PC-3 (cell line): ENCODE results near the gene RASL10B. TPM values are rescaled to one million over a fixed set of nuclear protein-coding genes. Genes with fewer than 3 reads are reported as not detected.

ENCODE experiments used
- ATAC-seq: fragments of 200-7000 bp; cut with Tn5 transposase; 2 replicates; pipeline ENCODE4 v1.9.1; 2020; ENCODE audit warnings: mild to moderate bottlenecking, moderate library complexity
- Bru-seq: library from RNA; stranded (reverse); fragments of 400-500 nt; gene quantifications from one replicate; lab custom pipeline; 2021; lab: Mats Ljungman, UMichigan
- BruChase-seq, 2 experiments: library from RNA; stranded (reverse); fragments of 400-500 nt; gene quantifications; one replicate each; lab custom pipeline; 2021; lab: Mats Ljungman, UMichigan
- BruUV-seq: library from RNA; stranded (reverse); fragments of 400-500 nt; replicated peaks from 2 replicates; lab custom pipeline; 2021; lab: Mats Ljungman, UMichigan
- CTCF ChIA-PET: fragments of 300-600 bp; sonication (Branson Sonifier 250); formaldehyde crosslinking; loops from one replicate; lab custom pipeline; 2022; ENCODE audit warnings: antibody characterized with exemption; lab: Charles Lee
- POLR2A ChIA-PET: fragments of 300-600 bp; sonication (Branson Sonifier 250); formaldehyde crosslinking; loops from one replicate; lab custom pipeline; 2022; ENCODE audit warnings: antibody characterized with exemption; ENCODE audit not compliant: unreplicated experiment; lab: Charles Lee
- DNase-seq: peaks from one replicate; pipeline ENCODE4 v3.0.0-alpha.2; 2015
- H2AFZ ChIP-seq: fragments of 300-600 bp; sonication (generic); 2 replicates; pipeline ENCODE4 v1.6.0; 2016; ENCODE audit warnings: antibody characterized with exemption, low read length
- H3F3A ChIP-seq: fragments of 300-600 bp; sonication (generic); one replicate; pipeline ENCODE4 v1.6.0; 2017; ENCODE audit warnings: antibody characterized with exemption, low read length, control low read depth, mild to moderate bottlenecking; ENCODE audit not compliant: unreplicated experiment
- H3K27ac ChIP-seq: fragments of 300-600 bp; sonication (generic); 2 replicates; pipeline ENCODE4 v1.5.1; 2016; ENCODE audit warnings: mild to moderate bottlenecking, low read length
- H3K27me3 ChIP-seq: fragments of 300-600 bp; sonication (generic); 2 replicates; pipeline ENCODE4 v1.6.1; 2016; ENCODE audit warnings: low read length, mixed read lengths
- H3K36me3 ChIP-seq: fragments of 300-600 bp; sonication (generic); 2 replicates; pipeline ENCODE4 v1.6.1; 2016; ENCODE audit warnings: low read depth, mixed run types, low read length, mixed read lengths
- H3K4me1 ChIP-seq: fragments of 300-600 bp; sonication (generic); 2 replicates; pipeline ENCODE4 v1.5.1; 2016; ENCODE audit warnings: low read length; ENCODE audit not compliant: insufficient read depth
- H3K4me2 ChIP-seq: fragments of 300-600 bp; sonication (generic); 2 replicates; pipeline ENCODE4 v1.6.0; 2016; ENCODE audit warnings: low read length
- H3K4me3 ChIP-seq: fragments of 300-600 bp; sonication (generic); 2 replicates; pipeline ENCODE4 v1.5.1; 2016; ENCODE audit warnings: mild to moderate bottlenecking, low read length, mixed read lengths
- H3K79me2 ChIP-seq: fragments of 300-600 bp; sonication (generic); 2 replicates; pipeline ENCODE4 v1.6.1; 2017; ENCODE audit warnings: low read length, mixed read lengths
- H3K9ac ChIP-seq: fragments of 300-600 bp; sonication (generic); 2 replicates; pipeline ENCODE4 v1.6.0; 2016; ENCODE audit warnings: mild to moderate bottlenecking, low read length
- H3K9me2 ChIP-seq: fragments of 300-600 bp; sonication (generic); replicated peaks from 2 replicates; pipeline ENCODE4 v1.6.1; 2016; ENCODE audit warnings: mixed run types, low read length, mixed read lengths
- H3K9me3 ChIP-seq: fragments of 300-600 bp; sonication (generic); 2 replicates; pipeline ENCODE4 v1.6.1; 2016; ENCODE audit warnings: low read length, mixed read lengths
- H4K20me1 ChIP-seq: fragments of 300-600 bp; sonication (generic); 2 replicates; pipeline ENCODE4 v1.6.1; 2016; ENCODE audit warnings: low read length, mixed read lengths
- EZH2 ChIP-seq: fragments of 300-600 bp; sonication (generic); IDR thresholded peaks from one replicate; pipeline ENCODE4 v1.6.1; 2017; ENCODE audit warnings: antibody characterized with exemption, mild to moderate bottlenecking, low read length; ENCODE audit not compliant: unreplicated experiment
- EZH2phosphoT487 ChIP-seq: fragments of 300-600 bp; sonication (generic); IDR thresholded peaks from 2 replicates; pipeline ENCODE4 v1.6.1; 2018; ENCODE audit warnings: mild to moderate bottlenecking, antibody characterized with exemption, low read length, borderline replicate concordance
- intact Hi-C: fragments of 100-400 bp; cut with micrococcal nuclease; formaldehyde crosslinking; loops from 2 replicates; pipeline ENCODE4 v1.9.0; 2023
- long read RNA-seq: library from polyadenylated mRNA; unstranded; transcript quantifications from one replicate; pipeline ENCODE4 v2.0.0, GENCODE V29; 2021; ENCODE audit not compliant: unreplicated experiment
- total RNA-seq: library from RNA; depleted of rRNA; stranded (reverse); fragments of >200 nt; gene quantifications from 2 replicates; pipeline ENCODE4 v1.2.3, GENCODE V29; 2014; rRNA removed
- TF ChIP-seq, protein P1 (sequence below): fragments of 300-600 bp; sonication (generic); conservative IDR thresholded peaks from 2 replicates; pipeline ENCODE4 v1.5.1; 2017; ENCODE audit warnings: antibody characterized with exemption, low read depth, mild to moderate bottlenecking, low read length

Gene RASL10B, protein sequence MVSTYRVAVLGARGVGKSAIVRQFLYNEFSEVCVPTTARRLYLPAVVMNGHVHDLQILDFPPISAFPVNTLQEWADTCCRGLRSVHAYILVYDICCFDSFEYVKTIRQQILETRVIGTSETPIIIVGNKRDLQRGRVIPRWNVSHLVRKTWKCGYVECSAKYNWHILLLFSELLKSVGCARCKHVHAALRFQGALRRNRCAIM
- total RNA-seq (0.52 and 0.77 TPM in 2 replicates), Bru-seq, nascent RNA (percentile 27 among the genes with signal in this experiment), BruChase-seq, experiment 1, labeled RNA remaining after a 6-hour chase (percentile 29 among the genes with signal in this experiment), BruChase-seq, experiment 2, labeled RNA remaining after a 2-hour chase (percentile 27 among the genes with signal in this experiment)
- long read RNA-seq, partial matches to known transcripts = 2 of 3 reads
- long read RNA-seq, other reads (novel, unspliced or antisense) = 0 of 3 reads

DNA sequence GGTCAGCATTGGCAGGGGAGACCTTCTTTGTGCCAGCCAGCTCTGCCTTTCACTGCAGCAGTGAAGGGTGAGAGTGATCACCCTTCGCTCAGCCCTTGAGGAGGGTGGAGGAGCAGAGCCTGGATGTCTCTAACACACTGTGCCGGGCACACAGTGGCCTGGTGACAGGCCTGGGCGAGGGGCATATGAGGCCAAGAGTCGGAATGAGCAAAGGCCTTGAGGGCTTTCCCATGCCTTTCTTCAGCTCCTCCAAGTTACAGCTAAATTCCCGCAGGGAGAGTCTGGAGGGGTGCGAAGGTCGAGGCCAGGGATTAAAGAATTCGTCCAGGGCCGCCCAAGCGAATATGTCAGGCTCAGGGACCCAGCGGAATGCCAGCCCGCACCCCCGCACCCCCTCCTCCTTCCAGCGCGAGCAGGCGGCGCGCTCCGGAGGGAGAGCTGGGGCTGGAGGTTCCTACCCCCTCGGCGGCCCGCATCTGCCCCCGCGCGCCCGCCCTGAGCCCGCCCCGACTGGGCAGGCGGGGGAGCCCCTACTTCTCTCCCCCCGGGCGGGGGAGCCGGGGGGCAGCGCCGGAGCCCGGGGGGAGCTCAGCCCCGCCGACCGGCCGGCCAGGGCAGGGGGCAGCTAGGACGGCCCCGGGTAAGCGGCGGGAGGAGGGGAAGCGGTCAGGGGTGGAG is at the start of gene RASL10B:
RASL10B (plus strand) TSS at position 401 of the 678 bp plus-strand sequence. CDS start 3,546 bp downstream, outside the sequence.
- no peaks in the 10 kb centered on the region for H4K20me1 ChIP-seq
- intact Hi-C loops = no loop called here

DNA sequence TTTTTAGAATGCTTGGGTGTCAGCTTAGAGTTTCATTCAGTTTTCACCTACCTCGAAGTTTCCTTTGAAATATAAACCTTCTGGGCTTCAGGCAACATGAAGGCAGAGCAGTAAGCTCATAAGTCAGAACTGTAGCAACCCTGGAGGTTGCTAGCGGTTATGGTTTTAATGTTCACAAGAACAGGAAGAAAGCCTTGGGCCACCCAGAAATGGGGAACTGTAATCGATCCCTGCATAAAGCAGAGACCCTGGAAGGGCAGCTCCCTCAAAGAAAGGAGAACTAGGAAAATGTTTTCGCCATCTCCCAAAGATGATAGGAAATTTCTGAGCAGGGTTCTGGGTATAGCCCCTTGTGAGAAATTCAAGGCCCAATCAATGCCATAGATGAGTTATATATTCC is 47.8 kb upstream of the RASL10B start:
- Histone ChIP-seq H3K36me3 (peaks cover 25% of the 10 kb centered on the region), H2AFZ (no peak overlapping the region), H3F3A (no peaks in the 10 kb centered on the region), H3K27me3 (no peaks in the 10 kb centered on the region), H3K9ac (no peak overlapping the region), H3K79me2 (no peaks in the 10 kb centered on the region), H3K4me3 (no peak overlapping the region), H4K20me1 (no peaks in the 10 kb centered on the region), H3K4me1 (no peaks in the 10 kb centered on the region), H3K27ac (no peak overlapping the region), H3K4me2 (no peak overlapping the region), H3K9me2 (no peaks in the 10 kb centered on the region), H3K9me3 (no peaks in the 10 kb centered on the region)
- CTCF ChIA-PET = no interaction called here
- DNase-seq (no peak), ATAC-seq (no peak)
- intact Hi-C loops = no loop called here
- no peak for TF ChIP-seq EZH2
- TF ChIP-seq, protein P1, sequence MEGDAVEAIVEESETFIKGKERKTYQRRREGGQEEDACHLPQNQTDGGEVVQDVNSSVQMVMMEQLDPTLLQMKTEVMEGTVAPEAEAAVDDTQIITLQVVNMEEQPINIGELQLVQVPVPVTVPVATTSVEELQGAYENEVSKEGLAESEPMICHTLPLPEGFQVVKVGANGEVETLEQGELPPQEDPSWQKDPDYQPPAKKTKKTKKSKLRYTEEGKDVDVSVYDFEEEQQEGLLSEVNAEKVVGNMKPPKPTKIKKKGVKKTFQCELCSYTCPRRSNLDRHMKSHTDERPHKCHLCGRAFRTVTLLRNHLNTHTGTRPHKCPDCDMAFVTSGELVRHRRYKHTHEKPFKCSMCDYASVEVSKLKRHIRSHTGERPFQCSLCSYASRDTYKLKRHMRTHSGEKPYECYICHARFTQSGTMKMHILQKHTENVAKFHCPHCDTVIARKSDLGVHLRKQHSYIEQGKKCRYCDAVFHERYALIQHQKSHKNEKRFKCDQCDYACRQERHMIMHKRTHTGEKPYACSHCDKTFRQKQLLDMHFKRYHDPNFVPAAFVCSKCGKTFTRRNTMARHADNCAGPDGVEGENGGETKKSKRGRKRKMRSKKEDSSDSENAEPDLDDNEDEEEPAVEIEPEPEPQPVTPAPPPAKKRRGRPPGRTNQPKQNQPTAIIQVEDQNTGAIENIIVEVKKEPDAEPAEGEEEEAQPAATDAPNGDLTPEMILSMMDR = no peak
- TF ChIP-seq EZH2phosphoT487 = no peak
- BruUV-seq = no TSS peak
- POLR2A ChIA-PET = interaction anchor here (0.6 kb wide), 1 partner anchor 709 kb away, joined by 3 read pairs; no protein-coding TSS in a partner anchor

More for the DNA sequence above, at the start of gene RASL10B:
- CTCF ChIA-PET = no interaction called here
- no peaks in the 10 kb centered on the region for H3F3A ChIP-seq
- H3K27ac ChIP-seq = no peak within 1 kb of the TSS
- H3K9ac ChIP-seq = no peak within 1 kb of the TSS
- H3K27me3 ChIP-seq = no peaks in the 10 kb centered on the region
- BruUV-seq = no TSS peak
- POLR2A ChIA-PET = no interaction called here
- no peak within 1 kb of the TSS for H3K4me3 ChIP-seq
- H3K9me3 ChIP-seq = no peaks in the 10 kb centered on the region
- TF ChIP-seq, protein P1 = no peak
- TF ChIP-seq EZH2 (no peak), EZH2phosphoT487 (no peak)
- no peak for DNase-seq
- H3K79me2 ChIP-seq = no peaks in the 10 kb centered on the region
- no peak within 1 kb of the TSS for H3K4me2 ChIP-seq
- ATAC-seq = peak; percentile 72
- H3K9me2 ChIP-seq = no peaks in the 10 kb centered on the region
- no peaks in the 10 kb centered on the region for H3K36me3 ChIP-seq
- no peaks in the 10 kb centered on the region for H3K4me1 ChIP-seq
- H2AFZ ChIP-seq = no peak within 1 kb of the TSS
